Hypothalamus (tissue), 51 donors: ENCODE results near the gene ALG9.

ENCODE experiments used
- DNase-seq, 51 donors: peaks; one replicate each; lab custom pipeline; 2025; lab: John Stamatoyannopoulos, UW

The ALG9 gene

GRCh38 chr11:111737444-111738210 is 133.8 kb downstream of the ALG9 start:
- DNase-seq: peak in 7 of 51 donors; percentile 19 to 63 (median 25)

DNA sequence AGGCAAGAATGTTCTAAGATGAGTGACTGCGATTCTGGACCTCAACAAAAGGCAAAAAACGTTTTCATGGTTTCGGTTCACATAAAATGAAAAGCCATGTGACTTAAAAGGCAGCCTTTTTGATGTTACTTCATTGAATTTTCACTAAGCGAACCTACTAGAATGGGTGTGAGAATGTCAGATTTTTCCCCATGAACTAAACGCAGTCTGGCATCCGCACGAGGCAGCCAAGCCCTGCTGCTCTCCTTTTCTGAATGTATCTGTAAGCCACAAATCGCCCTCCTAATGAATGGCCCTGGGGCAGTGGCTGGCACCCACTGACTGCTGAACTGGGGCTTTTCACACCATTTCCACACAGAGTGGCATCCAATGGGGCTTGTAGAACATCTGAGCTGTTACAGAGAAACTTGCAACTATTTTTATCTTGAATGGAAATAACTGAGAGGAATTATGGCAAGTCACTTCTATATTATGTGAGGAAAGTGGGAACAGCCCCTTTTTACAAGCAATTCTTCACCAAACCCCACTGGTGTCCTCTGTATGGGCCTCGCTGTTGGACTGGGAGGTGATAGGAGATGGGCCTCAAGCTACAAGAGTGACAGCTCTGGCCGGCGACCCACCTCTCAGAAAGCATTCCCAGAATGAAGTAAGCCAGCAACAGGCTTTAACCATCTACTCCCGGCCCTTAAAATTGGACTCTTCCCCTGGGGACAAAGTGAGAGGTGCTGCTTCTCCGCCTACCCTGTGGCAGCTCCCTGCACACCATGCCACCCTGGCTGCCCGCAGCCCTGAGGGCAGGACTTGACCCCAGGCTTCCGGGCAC is 134.5 kb downstream of the ALG9 start:
- peak in 8 of 51 donors; percentile 16 to 74 (median 24) for DNase-seq
